ENCODE measurements around the gene TSPO.
"Not testable (repeated sequence)": the region's sequence is repeated elsewhere in the genome, so short reads cannot be mapped to it uniquely, and the experiment has no call there.

Gene TSPO

GRCh38 chr22:43151251-43152002 lies at the start of gene TSPO:
TSS of gene TSPO (plus strand) at chr22:43151559. CDS start at chr22:43159239, 7,680 bp downstream.
- no peak for DNase-seq (ENCODE audit: low read depth, low spot score)

GRCh38 chr22:43104056-43104625 lies 47.2 kb upstream of the TSPO start:
- not testable (repeated sequence) for DNase-seq (ENCODE audit: low read depth, low spot score)

- DNase-seq (ENCODE audit: low read depth, low spot score): not testable (repeated sequence)
Measured at GRCh38 chr22:43104950-43105349, 46.4 kb upstream of the TSPO start.

- no peak for DNase-seq (ENCODE audit: low read depth, low spot score)
Measured at GRCh38 chr22:43106302-43106701, 45.1 kb upstream of the TSPO start.

GRCh38 chr22:43109511-43109910 lies 41.8 kb upstream of the TSPO start:
- no peak for DNase-seq (ENCODE audit: low read depth, low spot score)

GRCh38 chr22:43109921-43110443 lies 41.4 kb upstream of the TSPO start:
- no peak for DNase-seq (ENCODE audit: low read depth, low spot score)

- no peak for DNase-seq (ENCODE audit: low read depth, low spot score)
Measured at GRCh38 chr22:43110444-43110926, 40.9 kb upstream of the TSPO start, which contains the start of gene BIK. TSS of gene BIK (plus strand) at chr22:43110750. CDS start at chr22:43124023, 13,273 bp downstream.

- no peak for DNase-seq (ENCODE audit: low read depth, low spot score)
Measured at GRCh38 chr22:43110927-43111623, 40.3 kb upstream of the TSPO start.

- DNase-seq (ENCODE audit: low read depth, low spot score): no peak
Measured at GRCh38 chr22:43113526-43114251, 37.7 kb upstream of the TSPO start.

GRCh38 chr22:43114958-43115357 lies 36.4 kb upstream of the TSPO start:
- no peak for DNase-seq (ENCODE audit: low read depth, low spot score)

- DNase-seq (ENCODE audit: low read depth, low spot score): no peak
Measured at GRCh38 chr22:43116932-43117331, 34.4 kb upstream of the TSPO start.

GRCh38 chr22:43118024-43118849 lies 33.1 kb upstream of the TSPO start:
- DNase-seq (ENCODE audit: low read depth, low spot score): no peak

- DNase-seq (ENCODE audit: low read depth, low spot score): no peak
Measured at GRCh38 chr22:43118953-43119458, 32.4 kb upstream of the TSPO start.

- DNase-seq (ENCODE audit: low read depth, low spot score): no peak
Measured at GRCh38 chr22:43126501-43127165, 24.7 kb upstream of the TSPO start.

GRCh38 chr22:43127166-43127908 lies 24.0 kb upstream of the TSPO start:
- no peak for DNase-seq (ENCODE audit: low read depth, low spot score)

- no peak for DNase-seq (ENCODE audit: low read depth, low spot score)
Measured at GRCh38 chr22:43128116-43128515, 23.2 kb upstream of the TSPO start.

GRCh38 chr22:43128928-43129424 lies 22.4 kb upstream of the TSPO start:
- DNase-seq (ENCODE audit: low read depth, low spot score): no peak

GRCh38 chr22:43129426-43130425 lies 21.6 kb upstream of the TSPO start:
- DNase-seq (ENCODE audit: low read depth, low spot score): no peak
